ENCODE results near the gene BACE2.
"Not testable (repeated sequence)": the region's sequence is repeated elsewhere in the genome, so short reads cannot be mapped to it uniquely, and the experiment has no call there.

Gene BACE2

GRCh38 chr21:41295721-41296254 lies 127.8 kb downstream of the BACE2 start:
- Mint-ChIP-seq H3K36me3 (ENCODE audit: low read depth) (no peaks in the 10 kb centered on the region), H3K27me3 (ENCODE audit: low read depth) (peaks cover 27% of the 10 kb centered on the region), H3K4me1 (ENCODE audit: low read depth) (peaks cover 3% of the 10 kb centered on the region), H3K27ac (no peak overlapping the region), H3K9me3 (peaks cover 5% of the 10 kb centered on the region), H3K4me3 (no peak overlapping the region)

DNA sequence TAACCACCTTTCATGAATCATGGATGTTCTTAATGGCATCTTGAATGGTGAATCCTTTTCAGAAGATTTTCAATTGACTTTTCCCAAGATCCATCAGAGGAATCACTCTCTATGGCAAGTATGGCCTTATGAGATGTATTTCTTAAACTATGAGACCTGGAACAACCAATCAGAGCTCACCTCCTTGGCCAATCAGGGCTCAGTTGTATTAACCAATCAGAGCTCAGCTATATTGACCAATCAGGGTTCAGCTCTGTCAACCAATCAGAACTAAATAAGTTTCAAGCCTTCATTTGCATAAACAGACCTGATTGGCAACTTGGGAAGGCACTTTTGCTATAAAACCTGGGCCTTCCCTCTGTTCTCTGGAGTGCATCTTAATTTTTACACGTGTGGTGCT lies 135.0 kb downstream of the BACE2 start:
- no peak overlapping the region for H3K27ac Mint-ChIP-seq
- no peaks in the 10 kb centered on the region for H3K36me3 Mint-ChIP-seq (ENCODE audit: low read depth)
- H3K9me3 Mint-ChIP-seq: peaks cover 9% of the 10 kb centered on the region
- peaks cover 24% of the 10 kb centered on the region for H3K27me3 Mint-ChIP-seq (ENCODE audit: low read depth)
- no peaks in the 10 kb centered on the region for H3K4me1 Mint-ChIP-seq (ENCODE audit: low read depth)
- no peak overlapping the region for H3K4me3 Mint-ChIP-seq

DNA sequence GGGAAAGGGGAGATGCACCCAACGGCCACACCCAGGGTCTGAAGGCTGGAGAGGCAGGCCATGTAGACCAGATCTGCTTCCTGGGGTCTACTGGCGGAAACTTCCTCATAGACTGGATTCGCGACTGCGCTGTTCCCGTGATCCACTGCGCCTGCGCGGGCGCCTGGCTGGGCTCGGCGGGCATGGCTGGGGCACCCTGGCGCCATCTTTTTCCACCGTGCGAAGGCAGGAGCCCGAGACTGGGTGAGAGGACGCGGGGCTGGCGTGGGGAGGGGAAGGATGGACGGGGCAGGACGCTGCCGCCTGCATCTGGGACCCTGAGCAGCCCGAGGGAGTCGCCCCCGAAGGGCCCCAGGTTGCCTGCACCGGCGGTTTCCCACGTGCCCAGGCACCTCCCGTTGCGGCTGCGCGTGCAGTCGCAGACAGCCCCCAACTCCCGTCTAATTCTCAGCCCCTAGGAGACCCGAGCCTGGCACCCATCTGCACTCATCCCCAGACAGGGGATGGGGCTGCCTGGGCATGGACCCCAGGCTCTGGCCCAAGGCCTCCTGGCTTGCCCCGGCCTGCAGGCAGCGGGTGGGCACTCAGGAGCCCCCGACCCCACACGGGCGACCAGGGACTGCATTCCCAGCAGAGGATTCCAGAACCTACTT lies 136.2 kb downstream of the BACE2 start:
- no peaks in the 10 kb centered on the region for H3K36me3 Mint-ChIP-seq (ENCODE audit: low read depth)
- peaks cover 17% of the 10 kb centered on the region for H3K27me3 Mint-ChIP-seq (ENCODE audit: low read depth)
- H3K4me3 Mint-ChIP-seq: no peak overlapping the region
- peaks cover 4% of the 10 kb centered on the region for H3K9me3 Mint-ChIP-seq
- H3K27ac Mint-ChIP-seq: no peak overlapping the region
- H3K4me1 Mint-ChIP-seq (ENCODE audit: low read depth): no peaks in the 10 kb centered on the region

- Mint-ChIP-seq H3K4me1 (ENCODE audit: low read depth) (peaks cover 2% of the 10 kb centered on the region), H3K27ac (no peak overlapping the region), H3K27me3 (ENCODE audit: low read depth) (peaks cover 32% of the 10 kb centered on the region), H3K9me3 (peaks cover 4% of the 10 kb centered on the region), H3K4me3 (no peak overlapping the region), H3K36me3 (ENCODE audit: low read depth) (no peaks in the 10 kb centered on the region)
Measured at GRCh38 chr21:41307219-41307618, 139.3 kb downstream of the BACE2 start.

- H3K4me1 Mint-ChIP-seq (ENCODE audit: low read depth); H3K27ac Mint-ChIP-seq; H3K4me3 Mint-ChIP-seq; H3K9me3 Mint-ChIP-seq; H3K36me3 Mint-ChIP-seq (ENCODE audit: low read depth): not testable (repeated sequence)
- H3K27me3 Mint-ChIP-seq (ENCODE audit: low read depth): peaks cover 62% of the 10 kb centered on the region
Measured at GRCh38 chr21:41313285-41314164, 145.6 kb downstream of the BACE2 start.

DNA sequence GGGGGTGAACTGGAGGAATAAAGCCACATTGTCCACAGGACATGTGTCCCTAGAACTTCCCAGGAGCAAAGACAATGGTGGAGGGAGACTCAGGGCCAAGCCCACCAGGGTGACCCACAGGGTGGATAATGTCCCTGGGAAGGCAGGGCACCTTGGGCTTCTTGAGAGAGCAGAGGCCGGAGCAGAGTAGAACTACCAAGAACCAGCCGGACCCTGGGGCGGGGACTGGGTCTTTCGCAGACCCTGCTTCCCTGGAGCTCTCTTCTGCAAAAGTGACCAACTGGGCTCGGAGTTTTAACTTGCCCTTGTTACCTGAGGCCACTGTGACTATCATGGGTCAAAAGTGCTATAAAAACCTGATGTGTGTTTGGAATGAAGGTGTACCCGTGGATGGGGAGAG lies 147.8 kb downstream of the BACE2 start:
- no peaks in the 10 kb centered on the region for H3K9me3 Mint-ChIP-seq
- H3K4me1 Mint-ChIP-seq (ENCODE audit: low read depth): no peaks in the 10 kb centered on the region
- no peak overlapping the region for H3K27ac Mint-ChIP-seq
- H3K36me3 Mint-ChIP-seq (ENCODE audit: low read depth): no peaks in the 10 kb centered on the region
- H3K27me3 Mint-ChIP-seq (ENCODE audit: low read depth): peaks cover 55% of the 10 kb centered on the region
- no peak overlapping the region for H3K4me3 Mint-ChIP-seq

DNA sequence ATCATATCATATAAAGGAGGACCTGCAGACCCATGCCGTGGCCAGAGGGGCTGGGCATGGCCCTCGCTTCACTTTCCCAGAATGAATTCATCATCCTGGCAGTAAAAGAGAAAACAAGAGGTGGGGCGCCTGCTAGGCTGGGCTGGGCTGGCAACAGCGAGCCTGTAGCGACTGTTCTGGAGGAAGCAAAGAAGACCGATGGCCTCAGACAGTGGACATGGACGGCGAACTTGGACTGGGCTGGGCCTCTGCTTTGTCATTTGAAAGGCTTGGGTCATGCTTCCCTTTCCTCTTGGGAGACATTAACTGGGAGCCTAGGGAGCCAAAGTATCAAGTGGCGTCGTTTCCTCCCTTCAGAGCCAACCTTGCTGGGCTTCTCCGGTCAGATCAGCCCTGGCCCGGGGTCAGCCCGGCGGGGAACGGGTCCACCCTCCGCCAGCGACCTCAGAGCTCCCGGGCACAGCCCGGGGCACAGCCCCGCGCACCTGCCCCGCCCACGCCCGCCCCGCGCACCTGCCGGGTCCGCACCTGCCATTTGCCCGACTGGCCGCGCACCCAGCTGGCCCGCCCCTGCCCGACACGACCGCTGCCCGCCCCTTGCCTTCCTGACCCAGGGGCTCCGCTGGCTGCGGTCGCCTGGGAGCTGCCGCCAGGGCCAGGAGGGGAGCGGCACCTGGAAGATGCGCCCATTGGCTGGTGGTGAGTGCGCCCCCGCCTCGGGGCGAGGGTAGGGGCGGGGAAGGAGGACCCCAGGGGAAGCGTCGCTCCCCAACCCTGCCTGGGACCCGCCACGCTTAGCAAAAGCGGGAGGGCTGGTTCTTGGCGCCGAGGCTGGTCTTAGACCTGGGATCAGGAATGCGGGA lies 148.5 kb downstream of the BACE2 start, which contains the start of gene FAM3B:
Gene FAM3B, plus strand, starts transcription at position 602 of the 863 bp plus-strand sequence. Its CDS starts 79 bp downstream, at position 681.
- H3K9me3 Mint-ChIP-seq: no peaks in the 10 kb centered on the region
- H3K36me3 Mint-ChIP-seq (ENCODE audit: low read depth): no peaks in the 10 kb centered on the region
- no peak within 1 kb of the TSS for H3K27ac Mint-ChIP-seq
- no peak within 1 kb of the TSS for H3K4me3 Mint-ChIP-seq
- H3K4me1 Mint-ChIP-seq (ENCODE audit: low read depth): peaks cover under 1% of the 10 kb centered on the region
- H3K27me3 Mint-ChIP-seq (ENCODE audit: low read depth): peaks cover 57% of the 10 kb centered on the region

- Mint-ChIP-seq H3K27ac (no peak overlapping the region), H3K27me3 (ENCODE audit: low read depth) (peaks cover 58% of the 10 kb centered on the region), H3K9me3 (no peaks in the 10 kb centered on the region), H3K4me3 (no peak overlapping the region), H3K36me3 (ENCODE audit: low read depth) (no peaks in the 10 kb centered on the region), H3K4me1 (ENCODE audit: low read depth) (peaks cover 5% of the 10 kb centered on the region)
Measured at GRCh38 chr21:41317063-41317392, 149.1 kb downstream of the BACE2 start.

- H3K36me3 Mint-ChIP-seq (ENCODE audit: low read depth): no peaks in the 10 kb centered on the region
- peaks cover 5% of the 10 kb centered on the region for H3K4me1 Mint-ChIP-seq (ENCODE audit: low read depth)
- peaks cover 57% of the 10 kb centered on the region for H3K27me3 Mint-ChIP-seq (ENCODE audit: low read depth)
- H3K4me3 Mint-ChIP-seq: no peak overlapping the region
- H3K9me3 Mint-ChIP-seq: no peaks in the 10 kb centered on the region
- H3K27ac Mint-ChIP-seq: no peak overlapping the region
Measured at GRCh38 chr21:41317458-41317857, 149.5 kb downstream of the BACE2 start.

DNA sequence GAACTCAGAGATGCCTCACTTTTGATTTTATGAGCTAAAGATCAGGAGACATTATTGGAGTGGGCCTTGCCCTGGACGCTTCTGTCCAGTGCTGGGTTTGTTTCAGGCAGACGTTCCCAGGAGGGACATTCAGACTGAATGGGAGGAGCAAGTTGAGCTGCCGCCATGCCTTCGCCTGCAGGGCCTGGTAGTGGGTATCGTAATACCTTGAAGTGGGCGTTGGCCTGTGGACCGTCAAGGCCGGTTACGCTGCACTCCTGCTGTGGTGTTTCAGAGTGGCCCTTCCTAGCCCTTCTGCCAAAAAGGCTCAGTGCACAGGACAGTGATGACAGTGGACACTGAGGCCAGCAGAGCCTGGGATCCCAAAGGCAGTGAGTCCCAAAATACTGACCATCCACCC lies 150.3 kb downstream of the BACE2 start:
- no peak overlapping the region for H3K27ac Mint-ChIP-seq
- H3K4me3 Mint-ChIP-seq: no peak overlapping the region
- no peaks in the 10 kb centered on the region for H3K36me3 Mint-ChIP-seq (ENCODE audit: low read depth)
- H3K27me3 Mint-ChIP-seq (ENCODE audit: low read depth): peaks cover 53% of the 10 kb centered on the region
- H3K9me3 Mint-ChIP-seq: no peaks in the 10 kb centered on the region
- H3K4me1 Mint-ChIP-seq (ENCODE audit: low read depth): peaks cover 5% of the 10 kb centered on the region

DNA sequence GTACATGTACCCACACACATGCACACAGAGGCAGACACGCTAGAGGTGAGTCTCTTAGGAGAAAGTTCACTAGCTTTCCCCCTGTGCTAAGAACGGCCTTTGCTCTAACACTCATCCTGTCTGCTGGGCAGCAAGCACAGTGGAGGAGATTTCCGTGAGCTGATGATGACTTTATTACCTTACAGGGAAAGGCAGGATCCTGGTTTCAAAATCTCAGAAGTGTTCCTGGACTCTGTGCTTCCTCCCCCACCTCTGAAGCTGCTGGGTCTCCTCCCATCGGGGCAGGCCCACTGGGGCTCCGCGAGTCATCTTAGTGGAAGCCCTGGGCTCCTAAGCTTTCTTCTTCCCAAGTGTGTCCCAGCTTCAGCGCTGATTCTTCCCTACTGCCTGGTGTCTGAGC lies 151.3 kb downstream of the BACE2 start:
- H3K9me3 Mint-ChIP-seq: no peaks in the 10 kb centered on the region
- peaks cover 5% of the 10 kb centered on the region for H3K4me1 Mint-ChIP-seq (ENCODE audit: low read depth)
- no peak overlapping the region for H3K4me3 Mint-ChIP-seq
- H3K27ac Mint-ChIP-seq: no peak overlapping the region
- H3K36me3 Mint-ChIP-seq (ENCODE audit: low read depth): no peaks in the 10 kb centered on the region
- H3K27me3 Mint-ChIP-seq (ENCODE audit: low read depth): peaks cover 49% of the 10 kb centered on the region

DNA sequence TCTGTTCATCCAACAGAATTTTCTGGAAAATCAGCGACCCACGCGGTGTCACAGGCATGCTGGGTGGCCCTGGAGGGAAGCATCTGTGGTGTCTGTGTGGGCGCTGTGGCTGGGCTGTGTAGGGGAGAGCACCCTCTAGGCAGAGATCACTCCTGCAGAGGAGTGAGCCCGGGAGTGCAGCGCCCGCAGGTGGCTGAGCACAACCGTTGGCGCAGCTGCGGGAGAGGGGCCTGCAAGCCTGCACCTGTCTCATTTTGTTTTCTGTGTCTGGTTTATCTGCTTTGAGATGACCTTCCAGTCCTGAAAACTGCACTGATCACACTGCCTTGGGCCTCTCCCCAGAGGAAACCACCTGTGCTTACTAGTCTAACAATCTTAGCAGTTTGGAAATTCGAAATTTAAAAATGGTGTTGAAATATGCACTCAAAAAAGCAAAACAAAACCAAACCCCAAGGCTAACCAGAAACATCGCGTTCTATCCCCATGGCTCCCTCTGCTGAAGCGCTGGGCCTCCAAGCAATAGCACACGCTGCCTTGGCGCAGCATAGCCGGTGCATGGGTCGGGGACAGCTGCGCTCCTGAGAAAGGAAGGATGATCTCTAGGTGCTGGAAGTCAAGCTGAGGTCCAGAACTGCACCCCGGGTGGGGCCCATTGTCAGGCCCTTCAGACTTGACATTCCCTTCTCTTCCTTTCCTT lies 153.4 kb downstream of the BACE2 start:
- no peaks in the 10 kb centered on the region for H3K9me3 Mint-ChIP-seq
- H3K27me3 Mint-ChIP-seq (ENCODE audit: low read depth): peaks cover 28% of the 10 kb centered on the region
- H3K4me3 Mint-ChIP-seq: no peak overlapping the region
- no peaks in the 10 kb centered on the region for H3K36me3 Mint-ChIP-seq (ENCODE audit: low read depth)
- peaks cover 5% of the 10 kb centered on the region for H3K4me1 Mint-ChIP-seq (ENCODE audit: low read depth)
- no peak overlapping the region for H3K27ac Mint-ChIP-seq

DNA sequence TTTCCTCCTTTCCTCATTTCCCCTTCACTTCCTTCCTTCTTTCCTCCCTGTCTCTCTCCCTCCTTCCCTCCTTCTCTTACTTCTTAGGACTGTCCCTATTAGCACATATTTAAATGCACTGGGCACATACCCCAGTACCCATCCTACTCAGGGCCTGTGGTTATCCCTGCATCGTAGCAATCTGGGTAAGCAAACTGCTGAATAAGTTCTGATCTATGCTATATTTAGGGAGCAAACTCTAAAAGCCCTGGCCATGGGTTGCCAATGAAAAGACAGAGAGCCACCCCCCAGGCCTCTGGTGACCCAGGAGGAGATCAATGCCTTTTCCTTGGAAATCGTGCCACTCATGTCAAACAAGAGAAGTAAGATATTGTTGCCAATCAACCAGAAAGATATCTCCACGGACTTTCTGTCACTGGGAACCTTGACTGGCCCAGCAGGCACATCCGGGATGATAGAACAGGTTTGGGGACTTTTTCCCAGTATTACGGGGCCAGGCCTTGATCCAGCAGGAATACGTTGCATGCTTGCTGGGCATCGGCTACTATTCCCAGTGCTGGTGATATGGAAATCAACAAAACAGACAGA lies 154.0 kb downstream of the BACE2 start:
- Mint-ChIP-seq H3K27me3 (ENCODE audit: low read depth) (peaks cover 27% of the 10 kb centered on the region), H3K27ac (no peak overlapping the region), H3K9me3 (no peaks in the 10 kb centered on the region), H3K36me3 (ENCODE audit: low read depth) (no peaks in the 10 kb centered on the region), H3K4me1 (ENCODE audit: low read depth) (peaks cover 5% of the 10 kb centered on the region), H3K4me3 (no peak overlapping the region)

All from T-helper 1 cell treated with Interleukin-12 subunit alpha and Interleukin-12 subunit beta and Interleukin-4 antibody, amounts not matched to agents 30 μg/mL and 1 μg/mL, for 36 hours (primary cell).